ENCODE results near the gene MGRN1.
A peak's percentile ranks its signal among the peaks of the same experiment; 100 is the strongest.

MGRN1 gene

GRCh38 chr16:4682616-4683254, 58.1 kb downstream of the MGRN1 start:
- no peak overlapping the region for H3K4me3 ChIP-seq (replicated peaks in 1 of 2; ENCODE audit: low read depth in 2 of 2, low read length in 2 of 2)
- DNase-seq (ENCODE audit: low read depth in 2 of 2): no peak

GRCh38 chr16:4683255-4684057, 58.8 kb downstream of the MGRN1 start:
- no peak for DNase-seq (ENCODE audit: low read depth in 2 of 2)
- TF ChIP-seq CTCF (IDR thresholded peaks at IDR 0.05; ENCODE audit: low read depth, low read length): no peak
- H3K4me3 ChIP-seq (replicated peaks in 1 of 2; ENCODE audit: low read depth in 2 of 2, low read length in 2 of 2): no peak overlapping the region

More at GRCh38 chr16:4682616-4683254, 58.1 kb downstream of the MGRN1 start:
- TF ChIP-seq CTCF (IDR thresholded peaks at IDR 0.05; ENCODE audit: low read depth, low read length): peak; percentile 27

GRCh38 chr16:4684058-4684715, 59.6 kb downstream of the MGRN1 start:
- no peak overlapping the region for H3K4me3 ChIP-seq (replicated peaks in 1 of 2; ENCODE audit: low read depth in 2 of 2, low read length in 2 of 2)
- no peak for TF ChIP-seq CTCF (IDR thresholded peaks at IDR 0.05; ENCODE audit: low read depth, low read length)
- no peak for DNase-seq (ENCODE audit: low read depth in 2 of 2)

GRCh38 chr16:4684763-4685162, 60.1 kb downstream of the MGRN1 start:
- DNase-seq (ENCODE audit: low read depth in 2 of 2): no peak
- no peak for TF ChIP-seq CTCF (IDR thresholded peaks at IDR 0.05; ENCODE audit: low read depth, low read length)
- no peak overlapping the region for H3K4me3 ChIP-seq (replicated peaks in 1 of 2; ENCODE audit: low read depth in 2 of 2, low read length in 2 of 2)

- H3K4me3 ChIP-seq (replicated peaks in 1 of 2; ENCODE audit: low read depth in 2 of 2, low read length in 2 of 2): no peak overlapping the region
- DNase-seq (ENCODE audit: low read depth in 2 of 2): no peak
- no peak for TF ChIP-seq CTCF (IDR thresholded peaks at IDR 0.05; ENCODE audit: low read depth, low read length)
Observed at GRCh38 chr16:4685292-4685691, 60.7 kb downstream of the MGRN1 start.

- DNase-seq (ENCODE audit: low read depth in 2 of 2): no peak
- no peak overlapping the region for H3K4me3 ChIP-seq (replicated peaks in 1 of 2; ENCODE audit: low read depth in 2 of 2, low read length in 2 of 2)
- TF ChIP-seq CTCF (IDR thresholded peaks at IDR 0.05; ENCODE audit: low read depth, low read length): no peak
Observed at GRCh38 chr16:4685776-4686496, 61.3 kb downstream of the MGRN1 start.
